ENCODE data around the gene SLX4IP.

SLX4IP gene

DNA sequence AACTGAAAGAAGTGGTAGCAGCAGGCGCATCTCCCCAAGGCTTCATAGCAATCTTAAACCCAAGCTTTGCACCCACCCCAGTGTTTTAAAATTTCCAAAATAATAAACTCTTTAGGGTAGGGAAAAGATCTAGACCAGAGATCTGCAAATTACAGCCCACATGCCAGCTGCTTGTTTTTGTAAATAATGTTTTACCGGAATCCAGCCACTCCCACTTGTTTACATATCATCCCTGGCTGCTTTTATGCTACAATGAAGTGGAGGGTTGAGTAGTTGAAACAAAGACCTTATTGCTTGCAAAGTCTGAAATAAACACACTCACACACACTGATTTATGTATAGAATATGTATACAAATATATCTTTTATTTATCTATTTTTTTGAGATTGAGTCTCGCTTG lies 30.0 kb downstream of the SLX4IP start:
- DNase-seq (ENCODE audit: low read depth in 2 of 2, low spot score in 1 of 2): no peak

DNA sequence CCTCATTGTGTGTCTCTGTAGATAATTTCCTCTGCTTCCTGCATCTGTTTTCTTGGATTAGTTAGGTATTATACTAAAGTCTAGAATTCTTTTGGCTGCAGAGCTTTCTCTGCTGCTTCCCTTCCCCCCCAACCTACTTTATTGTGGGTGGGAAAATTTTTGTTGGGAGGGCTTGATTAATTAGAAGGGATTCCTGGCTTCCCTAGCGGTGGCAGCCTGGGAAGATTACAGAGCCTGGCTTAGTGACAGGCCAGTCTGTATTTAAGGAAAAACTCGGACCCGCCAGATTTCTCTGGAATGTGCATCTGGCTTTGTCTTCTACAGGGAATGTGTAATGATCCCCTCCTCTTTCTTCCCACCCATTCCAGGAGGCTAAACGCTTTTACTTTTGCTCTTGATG lies 31.2 kb downstream of the SLX4IP start:
- DNase-seq (ENCODE audit: low read depth in 2 of 2, low spot score in 1 of 2): no peak

DNA sequence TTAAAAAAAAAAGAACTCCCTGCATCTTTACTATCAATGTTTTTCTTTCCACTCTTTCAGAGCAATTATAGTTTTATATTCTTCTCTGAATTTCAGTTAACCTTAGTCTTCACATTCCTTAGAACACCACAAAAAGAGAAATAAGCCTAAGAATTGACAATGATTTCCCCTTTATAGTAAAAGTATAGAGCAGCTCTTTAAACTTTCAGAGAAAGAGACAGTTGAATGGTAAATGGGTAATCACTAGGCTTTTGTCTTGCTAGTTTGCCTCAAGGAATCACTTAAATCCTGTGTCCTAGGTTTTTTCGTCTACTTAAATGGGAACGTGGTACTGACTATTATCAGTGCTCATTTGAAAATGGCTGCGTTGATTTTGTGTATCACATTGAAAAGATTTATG lies 31.8 kb downstream of the SLX4IP start:
- DNase-seq (ENCODE audit: low read depth in 2 of 2, low spot score in 1 of 2): no peak

DNA sequence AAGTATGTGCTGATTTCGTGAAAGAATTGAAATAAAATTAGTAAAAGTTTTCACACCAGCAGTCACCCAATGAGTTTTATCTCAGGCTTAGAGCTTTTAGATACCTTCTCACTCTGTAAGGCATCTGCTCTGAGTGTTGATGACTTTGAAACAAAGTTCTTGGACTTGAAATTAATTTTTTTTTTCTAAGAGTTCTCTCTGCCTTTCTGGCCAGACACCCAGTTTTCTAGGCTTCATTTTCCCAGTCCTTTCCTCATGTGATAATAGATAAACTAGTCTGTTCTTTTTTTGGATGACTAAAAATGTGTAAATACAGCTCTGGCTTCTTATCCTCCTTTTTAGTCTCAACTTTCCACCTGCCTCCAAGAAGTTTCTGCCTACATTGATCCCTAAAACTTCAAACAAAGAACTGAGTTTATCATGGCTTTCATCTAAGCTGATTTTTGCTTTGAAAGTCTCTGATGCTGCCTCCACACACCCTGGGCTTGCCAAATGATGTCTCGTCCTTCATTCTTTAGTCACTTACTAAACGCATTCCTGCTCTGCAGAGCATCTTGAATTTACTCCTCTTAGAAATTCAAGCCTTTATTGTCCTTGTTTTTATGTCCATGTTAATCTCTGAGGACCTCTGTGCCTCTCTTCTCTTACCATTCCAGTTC lies 32.7 kb downstream of the SLX4IP start:
- DNase-seq (ENCODE audit: low read depth in 2 of 2, low spot score in 1 of 2): no peak

DNA sequence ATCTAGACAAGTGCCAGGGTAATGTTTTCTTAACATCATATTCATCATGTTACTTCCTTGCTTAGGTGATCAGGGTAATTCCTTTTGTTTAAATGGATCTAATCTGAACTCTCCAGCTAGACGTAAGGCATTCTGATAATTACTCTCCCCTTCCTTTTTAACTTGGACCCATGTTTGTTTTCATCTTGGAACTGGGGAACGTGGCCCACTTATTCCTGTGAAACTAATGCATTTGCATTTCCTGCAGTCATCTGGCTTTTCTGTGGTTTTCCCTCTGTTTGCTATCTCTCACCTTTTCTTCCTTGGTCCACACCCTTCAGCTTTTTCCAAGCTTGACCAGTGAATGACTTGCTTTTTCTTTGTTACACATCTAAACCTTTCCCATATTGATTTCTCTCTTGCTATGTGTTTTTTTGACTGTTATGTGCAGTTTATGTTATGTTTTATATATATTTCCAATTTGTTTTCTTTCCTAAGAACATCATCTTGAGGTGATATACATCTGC lies 33.3 kb downstream of the SLX4IP start:
- no peak for DNase-seq (ENCODE audit: low read depth in 2 of 2, low spot score in 1 of 2)

DNA sequence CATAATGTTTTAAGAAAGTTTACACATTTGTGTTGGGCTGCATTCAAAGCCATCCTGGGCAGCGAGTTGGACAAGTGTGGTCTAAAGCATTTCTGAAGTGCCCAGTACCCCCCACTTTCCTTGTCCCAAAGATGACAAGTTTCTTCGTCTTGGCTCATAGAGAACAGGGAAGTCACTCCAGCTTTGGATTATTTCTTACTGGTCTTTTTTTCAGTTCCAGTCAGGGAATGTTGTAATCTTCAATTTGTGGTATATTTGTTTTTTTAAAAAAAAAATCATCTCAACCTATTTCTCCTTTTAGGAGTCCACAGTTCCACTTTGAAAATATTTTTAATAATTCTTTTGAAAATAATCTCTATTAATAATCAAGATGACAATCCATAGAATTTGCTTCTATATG lies 34.0 kb downstream of the SLX4IP start:
- DNase-seq (ENCODE audit: low read depth in 2 of 2, low spot score in 1 of 2): no peak

DNA sequence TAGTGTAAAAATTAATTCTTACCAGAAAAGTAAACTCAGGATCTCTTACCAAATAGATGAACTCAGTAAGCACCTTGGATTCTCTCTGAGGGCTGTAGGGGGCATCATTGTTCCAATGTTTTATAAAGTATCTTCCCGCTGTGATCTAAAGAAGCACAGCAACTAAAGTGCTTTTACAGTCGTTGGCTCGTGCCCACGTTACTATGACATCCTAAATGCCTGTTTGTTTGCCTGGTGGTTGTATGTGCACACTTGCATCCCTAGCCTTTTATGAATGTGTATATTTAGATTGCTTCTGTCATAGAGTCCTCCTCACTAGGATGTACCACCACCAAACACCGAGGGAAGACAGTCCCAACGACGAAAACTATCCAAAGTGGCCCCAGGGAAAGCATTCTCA lies 34.5 kb downstream of the SLX4IP start:
- DNase-seq (ENCODE audit: low read depth in 2 of 2, low spot score in 1 of 2): no peak

DNA sequence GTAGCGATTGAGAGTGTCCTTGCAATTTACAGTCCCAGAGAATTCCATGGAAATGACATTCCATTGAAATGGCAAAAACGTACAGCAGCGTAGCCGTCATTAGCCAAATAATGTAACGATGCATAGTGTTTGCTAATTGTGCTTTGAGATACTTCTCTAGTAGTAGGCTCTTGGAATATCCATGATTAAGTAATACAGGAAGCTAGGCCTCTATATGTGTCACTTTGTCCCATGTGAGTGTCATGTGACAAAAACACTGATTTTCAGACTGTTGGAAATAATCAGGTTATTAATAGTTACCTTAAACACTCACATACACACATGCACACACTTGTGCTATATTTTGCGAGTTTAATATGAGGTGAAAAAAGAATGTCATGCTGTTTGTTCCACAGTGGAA lies 35.2 kb downstream of the SLX4IP start:
- no peak for DNase-seq (ENCODE audit: low read depth in 2 of 2, low spot score in 1 of 2)

DNA sequence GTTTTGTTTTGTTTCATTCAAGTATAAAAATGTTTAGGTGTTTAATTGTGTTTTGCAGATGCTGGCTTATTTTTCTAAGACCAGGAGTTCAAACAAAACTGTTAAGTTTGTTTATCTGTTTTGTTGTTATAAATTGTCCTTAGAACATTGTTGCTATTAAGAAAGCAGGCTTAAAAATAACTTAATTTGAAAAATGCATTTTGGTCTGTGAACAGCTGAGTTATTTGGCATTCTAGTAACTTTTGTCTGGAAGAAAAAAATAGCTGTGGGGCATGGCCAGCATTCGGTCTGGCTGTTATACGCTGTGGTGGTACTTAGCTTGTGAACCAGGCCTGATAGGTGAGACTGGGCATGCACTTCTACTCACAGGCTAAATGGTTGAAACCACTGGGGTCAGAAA lies 37.8 kb downstream of the SLX4IP start:
- DNase-seq (ENCODE audit: low read depth in 2 of 2, low spot score in 1 of 2): no peak

DNA sequence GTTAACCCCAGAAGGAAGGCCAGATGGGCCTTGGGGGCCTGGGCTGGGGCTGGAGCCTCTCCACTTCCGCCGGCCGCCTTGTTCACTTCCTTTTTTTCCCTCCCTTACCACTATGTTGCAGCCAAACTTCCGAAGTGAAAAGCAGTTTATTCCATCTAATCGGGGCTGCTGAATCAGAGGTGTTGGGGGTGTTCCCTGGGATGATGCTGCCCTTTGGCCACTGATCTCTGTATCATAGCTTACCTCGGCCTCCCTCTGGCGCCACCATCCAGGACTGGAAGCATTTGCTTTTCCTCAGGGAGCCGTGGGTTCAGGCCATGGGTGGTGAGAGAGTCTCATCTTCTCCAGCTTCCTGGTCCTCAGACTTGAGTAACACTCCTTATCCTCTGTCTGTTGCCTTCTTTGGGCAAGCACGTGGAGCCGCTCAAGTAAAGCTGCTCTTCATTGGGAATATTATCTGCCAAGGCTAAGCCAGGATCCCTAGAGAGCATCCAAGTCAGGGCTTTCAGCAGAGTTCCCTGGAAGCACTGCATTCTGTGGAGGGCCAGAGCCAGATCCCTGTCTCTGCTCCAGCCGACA lies 39.6 kb downstream of the SLX4IP start:
- DNase-seq (ENCODE audit: low read depth in 2 of 2, low spot score in 1 of 2): no peak

DNA sequence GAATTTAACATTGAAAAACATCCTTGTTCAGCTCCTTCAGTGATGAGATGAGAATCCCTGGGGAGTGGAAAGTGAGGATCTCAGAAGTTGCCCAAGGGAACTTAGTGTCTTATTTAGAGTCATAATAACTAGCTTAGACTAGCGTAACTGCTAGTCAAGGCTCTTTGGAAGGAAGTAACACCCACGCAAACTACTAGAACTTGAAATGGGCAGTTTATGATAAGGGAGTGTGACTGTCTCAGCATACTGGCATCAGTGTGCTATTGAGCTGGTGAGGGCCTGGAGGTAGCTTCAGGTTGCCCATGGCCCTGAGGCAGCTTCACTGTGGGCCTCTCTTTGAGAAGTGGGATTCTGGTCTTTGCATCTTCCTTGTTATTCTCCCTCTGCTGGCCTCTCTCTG lies 40.1 kb downstream of the SLX4IP start:
- DNase-seq (ENCODE audit: low read depth in 2 of 2, low spot score in 1 of 2): no peak

DNA sequence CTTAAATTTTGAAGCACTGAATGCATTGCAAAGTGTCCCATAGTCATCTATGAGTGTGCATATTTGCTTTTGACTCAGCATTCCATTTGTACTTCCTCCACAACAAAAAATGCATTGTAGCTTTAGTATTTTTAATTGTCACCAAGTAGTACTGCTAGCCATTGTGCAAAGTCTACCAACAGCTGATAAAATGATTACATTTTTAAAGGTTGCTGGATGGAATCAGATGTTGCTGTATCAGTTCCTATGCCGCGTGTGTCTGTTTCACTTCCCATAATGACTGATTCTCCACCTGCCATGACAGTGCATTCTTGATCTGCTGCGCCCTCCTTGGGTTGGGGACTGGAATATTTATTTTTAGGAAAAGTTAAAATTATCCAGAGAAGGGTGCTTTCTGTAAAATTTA lies 41.2 kb downstream of the SLX4IP start:
- no peak for DNase-seq (ENCODE audit: low read depth in 2 of 2, low spot score in 1 of 2)

DNA sequence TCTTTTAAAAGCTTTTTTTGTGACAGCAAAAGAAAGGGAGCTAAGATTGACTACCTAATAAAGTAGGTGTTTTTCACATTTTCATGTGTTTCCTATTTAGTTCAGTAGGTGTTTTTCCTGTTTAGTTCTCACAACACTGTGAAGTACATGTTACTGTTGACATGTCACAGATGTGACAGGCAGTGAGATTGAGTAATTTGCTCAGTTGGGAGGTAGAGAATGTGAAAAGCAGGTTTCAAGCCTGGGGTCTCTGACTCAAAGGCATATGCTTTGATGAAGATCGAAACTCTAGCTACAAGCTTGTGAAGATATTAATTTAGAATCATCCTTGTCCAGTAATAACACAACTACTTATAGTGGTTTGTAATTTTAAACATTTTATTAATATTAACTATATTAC lies 43.1 kb downstream of the SLX4IP start:
- DNase-seq (ENCODE audit: low read depth in 2 of 2, low spot score in 1 of 2): no peak

DNA sequence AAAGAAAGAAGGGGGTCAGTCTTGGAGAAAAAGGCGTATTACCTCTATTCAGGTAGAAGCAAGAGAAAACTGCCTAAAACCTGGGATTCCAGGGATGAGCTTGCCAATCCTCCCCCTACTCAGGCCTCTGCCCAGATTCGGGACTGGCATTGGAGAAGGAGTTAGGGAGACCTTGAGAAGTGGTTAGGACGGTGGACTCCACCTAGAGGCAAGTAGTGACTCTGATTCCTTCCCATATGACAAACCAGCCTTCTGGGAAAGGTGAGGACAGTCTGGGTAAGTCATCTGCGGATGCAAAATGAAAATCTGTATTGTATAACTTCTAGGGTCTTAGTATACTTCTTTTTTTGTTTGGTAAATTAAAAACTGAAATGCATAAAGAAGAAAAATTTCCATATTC lies 43.8 kb downstream of the SLX4IP start:
- no peak for DNase-seq (ENCODE audit: low read depth in 2 of 2, low spot score in 1 of 2)

DNA sequence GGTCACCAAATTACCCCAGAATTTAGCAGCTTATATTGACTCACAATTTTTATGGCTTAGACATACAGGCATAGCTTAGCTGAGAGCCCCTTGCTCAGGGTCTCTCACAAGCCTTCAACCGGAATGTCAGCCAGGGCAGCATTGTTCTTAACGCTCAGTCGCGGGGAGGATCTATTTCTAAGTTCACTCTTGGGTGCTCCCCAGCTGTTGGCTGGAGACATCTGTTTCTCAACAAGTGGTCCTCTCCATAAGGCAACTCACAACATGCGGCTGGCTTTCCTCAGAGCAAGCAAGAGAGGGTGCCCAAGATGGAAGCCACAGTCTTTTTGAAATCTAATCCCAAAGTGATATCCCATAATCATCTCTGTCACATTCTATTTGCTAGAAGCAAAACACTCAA lies 46.6 kb downstream of the SLX4IP start:
- DNase-seq (ENCODE audit: low read depth in 2 of 2, low spot score in 1 of 2): no peak

DNA sequence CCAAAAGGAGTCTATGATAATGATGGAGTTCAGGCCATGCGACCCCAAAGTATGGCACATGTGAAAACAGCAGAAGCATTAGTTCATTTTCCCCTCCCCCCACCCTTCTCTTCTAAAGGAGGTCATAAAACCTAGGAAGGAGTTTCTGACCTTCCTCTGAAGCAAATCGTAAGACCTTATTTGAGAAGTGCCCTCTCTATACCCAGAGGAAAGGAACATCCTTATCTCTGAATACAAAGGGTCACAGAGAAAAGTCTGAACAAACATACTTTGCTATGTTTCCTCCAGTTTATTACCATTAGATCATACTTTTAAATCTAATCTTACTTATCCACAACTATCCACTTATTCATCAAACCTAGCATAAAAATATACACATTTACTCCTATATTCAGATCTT lies 48.6 kb downstream of the SLX4IP start:
- DNase-seq (ENCODE audit: low read depth in 2 of 2, low spot score in 1 of 2): no peak

DNA sequence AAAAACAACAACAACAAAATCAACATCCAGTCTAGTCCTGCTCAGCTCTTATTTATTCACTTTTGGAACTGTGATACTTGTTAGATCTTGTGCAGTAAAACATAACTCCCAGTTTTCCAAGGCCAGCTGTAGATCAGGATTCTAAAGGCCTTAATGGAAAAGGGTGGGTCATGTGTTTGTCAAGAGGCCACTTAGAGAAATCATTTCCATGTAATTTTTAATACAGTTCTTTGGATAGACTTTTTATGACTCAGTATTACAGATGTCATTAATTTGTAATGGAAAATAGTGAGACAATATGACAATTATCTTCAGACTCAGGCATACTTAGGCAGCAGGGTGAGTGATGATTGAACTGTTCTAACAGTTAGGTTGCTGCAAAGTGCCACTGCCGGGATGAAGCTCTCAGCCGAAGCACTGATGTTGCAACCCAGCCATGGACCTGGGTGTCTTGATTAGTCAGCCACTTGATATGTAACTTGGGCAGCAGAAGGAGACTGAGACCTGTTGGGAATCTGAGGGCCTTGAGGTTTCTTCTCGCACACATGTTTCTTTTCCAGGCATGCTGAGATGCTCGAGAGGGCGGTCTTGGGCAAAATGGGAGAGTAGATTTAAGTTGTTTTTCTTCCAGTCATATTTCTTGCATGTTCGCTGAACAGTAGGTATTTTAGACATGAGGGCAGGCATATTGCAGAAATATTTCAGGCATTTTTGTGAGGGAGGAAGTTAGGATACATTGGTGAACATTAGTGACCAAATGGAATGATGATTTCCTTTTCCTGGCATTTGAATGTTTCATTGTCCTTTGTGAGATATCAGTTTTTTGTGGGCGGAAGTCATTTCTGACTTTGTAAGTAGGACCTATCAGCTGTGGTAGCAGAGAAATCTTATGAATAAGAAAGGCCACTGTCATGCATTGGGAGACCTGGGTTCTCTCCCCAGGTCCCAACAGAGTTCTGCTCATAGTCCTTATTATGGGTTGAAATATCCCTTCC lies 52.3 kb downstream of the SLX4IP start:
- no peak for DNase-seq (ENCODE audit: low read depth in 2 of 2, low spot score in 1 of 2)

DNA sequence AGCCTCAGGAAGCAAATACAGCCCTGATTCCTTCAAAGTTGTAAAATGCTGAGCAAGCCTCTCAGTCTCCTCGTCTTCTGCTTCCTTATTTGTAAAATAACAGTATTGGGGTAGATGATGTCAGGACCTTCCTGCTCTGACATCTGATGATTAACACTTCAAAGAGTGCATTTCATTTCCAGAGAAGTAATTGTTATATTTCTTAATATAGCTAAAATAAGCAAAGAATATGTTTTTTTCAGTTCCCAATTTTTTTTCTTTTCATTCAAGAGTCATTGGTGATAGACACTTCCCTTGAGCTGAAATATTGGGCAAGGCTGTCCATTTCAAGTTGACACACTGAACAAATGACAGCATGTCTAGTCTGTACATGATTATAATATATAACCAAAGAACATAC lies 53.4 kb downstream of the SLX4IP start:
- DNase-seq (ENCODE audit: low read depth in 2 of 2, low spot score in 1 of 2): no peak

DNA sequence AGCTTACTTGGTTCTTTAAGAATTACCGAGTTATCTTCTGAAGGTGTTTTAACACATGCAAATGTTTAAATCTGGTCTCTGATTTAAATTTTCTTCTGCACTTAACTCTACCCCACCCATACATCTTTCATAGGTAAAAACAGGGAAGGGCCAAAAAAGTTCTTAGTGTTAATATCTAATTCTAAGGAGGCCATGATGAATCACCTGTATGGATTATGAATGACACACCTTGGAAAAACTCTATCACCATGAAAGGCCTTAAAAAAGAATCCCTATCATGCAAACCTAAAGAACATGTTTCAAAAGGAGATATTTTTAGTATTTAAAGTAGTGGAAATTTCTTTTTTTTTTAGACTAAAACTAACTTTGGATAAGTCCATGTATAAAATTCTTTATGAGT lies 54.7 kb downstream of the SLX4IP start:
- no peak for DNase-seq (ENCODE audit: low read depth in 2 of 2, low spot score in 1 of 2)

DNA sequence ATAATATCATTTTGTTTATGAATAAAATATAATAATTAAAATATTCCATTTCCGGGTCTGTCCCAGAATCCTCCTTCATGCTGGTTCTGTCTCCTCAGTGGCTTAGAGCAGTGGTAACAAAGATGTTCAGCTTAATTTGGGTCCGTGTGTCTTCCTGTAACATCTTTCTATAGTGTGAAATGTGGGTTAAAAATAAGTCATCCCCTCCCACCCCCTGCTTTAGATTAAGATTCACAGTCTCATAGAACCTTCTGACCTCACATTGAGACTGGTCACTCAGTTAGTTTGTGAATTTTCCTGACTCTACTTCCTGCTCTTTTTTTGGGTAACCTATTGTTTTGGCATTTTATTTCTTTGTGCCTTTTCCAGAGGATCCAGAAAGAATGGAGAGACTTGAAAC lies 55.2 kb downstream of the SLX4IP start:
- no peak for DNase-seq (ENCODE audit: low read depth in 2 of 2, low spot score in 1 of 2)

DNA sequence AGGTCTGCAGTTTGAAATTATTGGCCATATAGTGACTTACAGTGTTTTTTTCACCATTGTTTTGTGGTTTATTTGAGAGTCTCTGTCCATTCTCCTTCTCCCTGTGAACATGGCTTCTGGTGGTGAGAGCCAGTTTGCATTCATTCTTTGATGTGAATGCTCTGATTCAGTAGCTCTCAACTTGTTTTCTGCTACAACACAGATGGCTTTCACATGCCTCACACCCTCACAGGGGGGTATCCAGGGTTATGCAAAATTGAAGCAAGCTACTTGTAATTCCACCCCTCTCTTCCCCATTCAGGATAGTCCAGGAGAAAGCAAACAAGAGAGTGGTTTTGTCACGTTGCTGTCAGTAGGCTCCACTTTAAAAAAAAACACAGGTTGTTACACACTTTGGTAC lies 55.6 kb downstream of the SLX4IP start:
- no peak for DNase-seq (ENCODE audit: low read depth in 2 of 2, low spot score in 1 of 2)

DNA sequence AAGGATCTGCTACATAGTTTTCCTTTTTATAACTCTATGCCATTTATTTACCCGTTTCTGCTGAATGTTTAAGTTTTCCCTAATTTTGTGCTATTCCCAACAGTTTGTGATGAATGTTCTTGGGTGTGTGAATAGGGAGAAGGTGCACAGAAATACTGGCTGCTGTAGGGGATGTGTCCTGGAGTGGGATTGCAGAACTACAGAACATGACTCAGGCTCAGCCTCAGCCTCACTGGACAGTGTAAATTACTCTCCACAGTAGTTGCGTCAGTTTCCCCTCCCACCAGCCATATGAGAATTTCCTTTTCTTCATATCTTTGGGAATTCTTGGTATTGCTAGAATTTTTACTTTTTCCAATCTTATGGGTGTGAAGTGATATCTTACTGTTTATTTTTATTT lies 57.0 kb downstream of the SLX4IP start:
- no peak for DNase-seq (ENCODE audit: low read depth in 2 of 2, low spot score in 1 of 2)
